GM12878 (cell line): ENCODE results near the gene CYP24A1.

ENCODE experiments used
- CEBPB ChIP-seq, 2 experiments: fragments of 150-350 bp in 1 of 2; IDR thresholded peaks; 2 replicates each; pipeline ENCODE4 v1.6.1; 2012 to 2014; ENCODE audit warnings: low read depth in 2 of 2, low read length in 2 of 2, borderline replicate concordance in 1 of 2, inconsistent platforms in 1 of 2
- EZH2 ChIP-seq: IDR thresholded peaks from 2 replicates; pipeline ENCODE4 v1.6.1; 2012; ENCODE audit warnings: low read depth, mild to moderate bottlenecking, control low read depth, inconsistent platforms, low read length, borderline replicate concordance; ENCODE audit not compliant: control insufficient read depth
- GATAD2B ChIP-seq: fragments of 450-650 bp; conservative IDR thresholded peaks from 2 replicates; pipeline ENCODE4 v1.6.1; 2017; ENCODE audit warnings: low read depth, mild to moderate bottlenecking, moderate library complexity
- JUNB ChIP-seq: IDR thresholded peaks from 2 replicates; pipeline ENCODE4 v1.6.1; 2016; ENCODE audit warnings: antibody characterized with exemption, mild to moderate bottlenecking
- PML ChIP-seq: IDR thresholded peaks from 2 replicates; pipeline ENCODE4 v1.6.1; 2012; ENCODE audit warnings: low read length, inconsistent platforms
- POLR2A ChIP-seq: IDR thresholded peaks from 2 replicates; pipeline ENCODE4 v1.6.1; 2011; ENCODE audit warnings: low read depth, mild to moderate bottlenecking, low read length
- POLR2AphosphoS2 ChIP-seq: IDR thresholded peaks from 2 replicates; pipeline ENCODE4 v1.6.1; 2011; ENCODE audit warnings: low read depth, mild to moderate bottlenecking, low read length, improper control_type of control experiment, moderate library complexity
- POLR2AphosphoS5 ChIP-seq: IDR thresholded peaks from 2 replicates; pipeline ENCODE4 v1.6.1; 2011; ENCODE audit warnings: mild to moderate bottlenecking, low read length, inconsistent platforms
- RAD21 ChIP-seq: IDR thresholded peaks from 2 replicates; pipeline ENCODE4 v1.6.1; 2011; ENCODE audit warnings: mild to moderate bottlenecking, low read depth, low read length, moderate library complexity; ENCODE audit not compliant: insufficient read depth
- TARDBP ChIP-seq: IDR thresholded peaks from 2 replicates; pipeline ENCODE4 v1.6.1; 2016; ENCODE audit warnings: borderline replicate concordance
- TBL1XR1 ChIP-seq: IDR thresholded peaks from 2 replicates; pipeline ENCODE4 v1.6.1; 2012; ENCODE audit warnings: low read depth, low read length, improper control_type of control experiment
- TF ChIP-seq, protein P1 (sequence below), 3 experiments: IDR thresholded peaks in 2 of 3; conservative IDR thresholded peaks in 1 of 3; 2 replicates each; pipeline ENCODE4 v1.5.1; 2011; ENCODE audit warnings: low read depth in 3 of 3, low read length in 3 of 3, mild to moderate bottlenecking in 3 of 3, control low read depth in 2 of 3, moderate library complexity in 2 of 3, inconsistent platforms in 1 of 3, mixed read lengths in 1 of 3; ENCODE audit not compliant: control insufficient read depth in 2 of 3, insufficient read depth in 1 of 3; ENCODE audit errors: extremely low read depth in 1 of 3

DNA sequence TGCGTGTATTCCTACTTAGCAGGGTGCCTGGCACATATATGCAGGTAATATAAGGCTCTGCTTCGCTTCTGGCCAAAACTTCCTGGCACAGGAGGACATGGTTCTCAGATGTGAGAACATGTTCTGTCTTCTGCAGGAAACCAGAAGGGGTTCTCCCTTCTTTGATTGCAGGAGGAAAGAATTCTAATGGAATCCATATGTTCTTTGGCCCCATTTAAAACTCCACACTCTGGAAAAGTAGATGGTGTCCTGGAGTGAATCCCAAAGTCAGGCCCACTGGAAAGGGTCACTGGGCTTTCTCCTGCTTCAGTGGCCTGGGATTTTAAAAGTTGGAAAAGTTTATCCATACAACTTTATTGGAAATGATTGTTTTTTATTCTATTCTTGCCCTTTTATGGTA, 16.4 kb upstream of the CYP24A1 start:
- TF ChIP-seq, protein P1, sequence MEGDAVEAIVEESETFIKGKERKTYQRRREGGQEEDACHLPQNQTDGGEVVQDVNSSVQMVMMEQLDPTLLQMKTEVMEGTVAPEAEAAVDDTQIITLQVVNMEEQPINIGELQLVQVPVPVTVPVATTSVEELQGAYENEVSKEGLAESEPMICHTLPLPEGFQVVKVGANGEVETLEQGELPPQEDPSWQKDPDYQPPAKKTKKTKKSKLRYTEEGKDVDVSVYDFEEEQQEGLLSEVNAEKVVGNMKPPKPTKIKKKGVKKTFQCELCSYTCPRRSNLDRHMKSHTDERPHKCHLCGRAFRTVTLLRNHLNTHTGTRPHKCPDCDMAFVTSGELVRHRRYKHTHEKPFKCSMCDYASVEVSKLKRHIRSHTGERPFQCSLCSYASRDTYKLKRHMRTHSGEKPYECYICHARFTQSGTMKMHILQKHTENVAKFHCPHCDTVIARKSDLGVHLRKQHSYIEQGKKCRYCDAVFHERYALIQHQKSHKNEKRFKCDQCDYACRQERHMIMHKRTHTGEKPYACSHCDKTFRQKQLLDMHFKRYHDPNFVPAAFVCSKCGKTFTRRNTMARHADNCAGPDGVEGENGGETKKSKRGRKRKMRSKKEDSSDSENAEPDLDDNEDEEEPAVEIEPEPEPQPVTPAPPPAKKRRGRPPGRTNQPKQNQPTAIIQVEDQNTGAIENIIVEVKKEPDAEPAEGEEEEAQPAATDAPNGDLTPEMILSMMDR (IDR thresholded peaks at IDR 0.05 in 2 of 3, conservative IDR thresholded peaks at IDR 0.05 in 1 of 3; ENCODE audit: control insufficient read depth in 2 of 3, extremely low read depth in 1 of 3, insufficient read depth in 1 of 3, low read depth in 3 of 3, low read length in 3 of 3) = no peak
- TF ChIP-seq CEBPB (IDR thresholded peaks at IDR 0.05; ENCODE audit: borderline replicate concordance in 1 of 2, low read depth in 2 of 2, low read length in 2 of 2) (no peak), TBL1XR1 (no peak), GATAD2B (no peak), PML (no peak), RAD21 (no peak), POLR2AphosphoS2 (no peak), JUNB (no peak), POLR2A (no peak), EZH2 (no peak), POLR2AphosphoS5 (no peak), TARDBP (no peak)
